Measurements from ENCODE around the gene TMED4. TPM values are rescaled to one million over a fixed set of nuclear protein-coding genes. Genes with fewer than 3 reads are reported as not detected.

The TMED4 gene
- total RNA-seq, 1 donor from 2014 or later = 90.7 TPM

GRCh38 chr7:44576228-44576627, 5.8 kb downstream of the TMED4 start:
- Mint-ChIP-seq H3K27me3 (ENCODE audit: unreplicated experiment) (peaks cover 7% of the 10 kb centered on the region), H3K27ac (ENCODE audit: unreplicated experiment) (no peak overlapping the region), H3K4me3 (ENCODE audit: unreplicated experiment) (no peak overlapping the region), H3K9me3 (ENCODE audit: unreplicated experiment) (peaks cover 11% of the 10 kb centered on the region), H3K36me3 (ENCODE audit: unreplicated experiment) (no peaks in the 10 kb centered on the region), H3K4me1 (ENCODE audit: low read depth, unreplicated experiment) (peaks cover 16% of the 10 kb centered on the region)
- no peak for DNase-seq
- TF ChIP-seq, protein P1, sequence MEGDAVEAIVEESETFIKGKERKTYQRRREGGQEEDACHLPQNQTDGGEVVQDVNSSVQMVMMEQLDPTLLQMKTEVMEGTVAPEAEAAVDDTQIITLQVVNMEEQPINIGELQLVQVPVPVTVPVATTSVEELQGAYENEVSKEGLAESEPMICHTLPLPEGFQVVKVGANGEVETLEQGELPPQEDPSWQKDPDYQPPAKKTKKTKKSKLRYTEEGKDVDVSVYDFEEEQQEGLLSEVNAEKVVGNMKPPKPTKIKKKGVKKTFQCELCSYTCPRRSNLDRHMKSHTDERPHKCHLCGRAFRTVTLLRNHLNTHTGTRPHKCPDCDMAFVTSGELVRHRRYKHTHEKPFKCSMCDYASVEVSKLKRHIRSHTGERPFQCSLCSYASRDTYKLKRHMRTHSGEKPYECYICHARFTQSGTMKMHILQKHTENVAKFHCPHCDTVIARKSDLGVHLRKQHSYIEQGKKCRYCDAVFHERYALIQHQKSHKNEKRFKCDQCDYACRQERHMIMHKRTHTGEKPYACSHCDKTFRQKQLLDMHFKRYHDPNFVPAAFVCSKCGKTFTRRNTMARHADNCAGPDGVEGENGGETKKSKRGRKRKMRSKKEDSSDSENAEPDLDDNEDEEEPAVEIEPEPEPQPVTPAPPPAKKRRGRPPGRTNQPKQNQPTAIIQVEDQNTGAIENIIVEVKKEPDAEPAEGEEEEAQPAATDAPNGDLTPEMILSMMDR (IDR thresholded peaks at IDR 0.05; ENCODE audit: partially characterized antibody, unreplicated experiment) = no peak

DNA sequence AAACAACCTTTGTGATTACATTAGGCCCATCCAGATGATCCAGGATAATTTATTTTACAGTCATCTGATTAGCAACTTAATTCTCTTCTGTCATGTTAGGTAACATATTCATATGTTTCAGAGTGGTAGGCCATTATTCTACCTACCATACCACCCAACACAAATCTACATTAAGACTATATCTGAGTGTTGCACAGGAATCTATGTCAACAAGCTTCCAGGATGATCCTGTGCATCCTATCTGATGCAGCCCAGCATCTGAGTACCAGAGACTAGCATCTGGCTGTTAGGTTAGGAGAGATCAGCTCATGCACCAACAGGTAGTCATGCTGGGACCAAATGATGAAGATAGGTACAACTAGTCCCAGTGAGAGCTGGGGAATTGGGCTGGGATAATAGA, 7.0 kb downstream of the TMED4 start:
- Mint-ChIP-seq H3K27ac (ENCODE audit: unreplicated experiment) (peak overlapping the region; percentile 94), H3K4me1 (ENCODE audit: low read depth, unreplicated experiment) (peaks cover 11% of the 10 kb centered on the region), H3K9me3 (ENCODE audit: unreplicated experiment) (peaks cover 8% of the 10 kb centered on the region), H3K4me3 (ENCODE audit: unreplicated experiment) (peak overlapping the region; percentile 98), H3K27me3 (ENCODE audit: unreplicated experiment) (peaks cover 7% of the 10 kb centered on the region), H3K36me3 (ENCODE audit: unreplicated experiment) (peaks cover under 1% of the 10 kb centered on the region)
- TF ChIP-seq, protein P1 (IDR thresholded peaks at IDR 0.05; ENCODE audit: partially characterized antibody, unreplicated experiment) = no peak
- no peak for DNase-seq

DNA sequence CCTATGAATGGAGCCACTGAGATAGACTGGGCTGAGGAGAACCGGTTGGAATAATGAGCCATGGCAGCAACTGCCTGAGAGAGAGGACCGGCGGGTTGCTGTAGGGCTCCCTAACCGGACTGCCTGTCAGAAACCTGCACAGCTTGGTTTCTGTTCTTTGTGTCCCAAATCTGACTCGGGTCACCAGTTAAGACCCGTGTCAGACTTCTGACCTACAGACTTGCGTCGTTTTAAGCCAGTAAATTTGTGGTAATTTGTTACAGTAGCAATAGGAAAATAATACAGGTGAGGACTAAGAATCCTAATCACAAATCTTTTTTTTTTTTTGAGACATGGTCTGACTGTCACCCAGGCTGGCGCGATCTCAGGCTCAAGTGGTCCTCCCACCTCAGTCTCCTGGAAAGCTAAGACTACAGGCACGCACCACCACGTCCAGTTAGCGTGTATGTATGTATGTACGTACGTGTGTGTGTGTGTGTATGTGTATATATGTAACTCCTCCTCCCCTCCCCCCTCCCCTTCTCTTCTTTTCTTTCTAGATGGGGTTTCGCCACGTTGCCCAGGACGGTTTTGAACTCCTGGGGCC, 7.7 kb downstream of the TMED4 start:
- Mint-ChIP-seq H3K4me3 (ENCODE audit: unreplicated experiment) (peak overlapping the region; percentile 98), H3K27me3 (ENCODE audit: unreplicated experiment) (peaks cover 5% of the 10 kb centered on the region), H3K4me1 (ENCODE audit: low read depth, unreplicated experiment) (peaks cover 8% of the 10 kb centered on the region)

DNA sequence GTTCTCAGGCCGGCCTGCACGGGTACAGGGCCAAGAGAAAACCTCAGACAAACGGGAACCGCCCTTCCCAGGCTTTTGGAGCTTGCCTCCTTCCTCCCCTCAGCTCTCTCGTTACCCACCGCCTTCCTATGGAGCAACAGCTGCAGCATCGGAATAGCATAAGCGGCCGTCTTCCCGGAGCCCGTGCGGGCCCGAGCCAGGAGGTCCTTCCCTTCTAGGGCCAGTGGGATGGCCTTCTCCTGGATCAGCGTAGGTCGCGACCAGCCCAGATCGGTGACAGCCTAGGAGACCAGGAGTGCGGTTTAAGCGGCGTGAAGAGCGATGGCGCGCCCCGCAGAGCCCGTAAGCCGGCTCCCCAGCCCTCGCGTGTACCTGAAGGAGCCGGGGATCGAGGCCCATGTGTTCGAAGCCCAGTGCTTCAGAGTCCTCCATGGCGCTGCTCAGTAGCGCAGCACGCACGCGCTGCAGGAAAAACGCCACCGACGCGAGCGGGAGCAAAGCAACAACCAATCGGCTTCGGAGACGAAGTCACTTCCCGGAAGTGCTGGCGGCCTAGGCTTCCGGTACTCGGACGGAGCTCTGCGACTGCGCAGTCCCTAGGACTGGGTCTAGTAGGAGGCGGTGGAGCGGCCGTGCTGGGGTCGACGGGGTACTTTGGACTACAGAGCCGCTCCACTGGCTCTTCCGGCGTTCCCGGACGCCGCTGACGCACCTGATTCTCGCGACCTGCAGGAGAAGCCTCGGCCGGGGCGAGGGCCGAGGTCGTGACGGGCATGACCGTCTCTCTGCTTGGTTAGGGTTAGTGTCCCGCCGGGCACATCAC, 8.4 kb downstream of the TMED4 start, which contains the start of gene DDX56:
TSS of gene DDX56 (minus strand) at position 445 of the 823 bp plus-strand sequence. CDS start at position 432, 13 bp downstream.
- peak within 1 kb of the TSS; percentile 98 for H3K4me3 Mint-ChIP-seq (ENCODE audit: unreplicated experiment)
- peaks cover 8% of the 10 kb centered on the region for H3K4me1 Mint-ChIP-seq (ENCODE audit: low read depth, unreplicated experiment)
- DNase-seq = peak; percentile 95
- peak within 1 kb of the TSS; percentile 94 for H3K27ac Mint-ChIP-seq (ENCODE audit: unreplicated experiment)
- peaks cover 8% of the 10 kb centered on the region for H3K9me3 Mint-ChIP-seq (ENCODE audit: unreplicated experiment)
- H3K36me3 Mint-ChIP-seq (ENCODE audit: unreplicated experiment) = peaks cover 6% of the 10 kb centered on the region
- peaks cover 5% of the 10 kb centered on the region for H3K27me3 Mint-ChIP-seq (ENCODE audit: unreplicated experiment)
- TF ChIP-seq, protein P1 (IDR thresholded peaks at IDR 0.05; ENCODE audit: partially characterized antibody, unreplicated experiment) = no peak

More for the DNA sequence above, 7.7 kb downstream of the TMED4 start:
- TF ChIP-seq, protein P1 (IDR thresholded peaks at IDR 0.05; ENCODE audit: partially characterized antibody, unreplicated experiment) = no peak
- H3K9me3 Mint-ChIP-seq (ENCODE audit: unreplicated experiment) = peaks cover 8% of the 10 kb centered on the region
- peaks cover 3% of the 10 kb centered on the region for H3K36me3 Mint-ChIP-seq (ENCODE audit: unreplicated experiment)
- DNase-seq = no peak
- H3K27ac Mint-ChIP-seq (ENCODE audit: unreplicated experiment) = peak overlapping the region; percentile 94

GRCh38 chr7:44572771-44573170, 9.3 kb downstream of the TMED4 start:
- H3K27me3 Mint-ChIP-seq (ENCODE audit: unreplicated experiment) = peaks cover 5% of the 10 kb centered on the region
- DNase-seq = no peak
- peaks cover 8% of the 10 kb centered on the region for H3K4me1 Mint-ChIP-seq (ENCODE audit: low read depth, unreplicated experiment)
- TF ChIP-seq, protein P1 (IDR thresholded peaks at IDR 0.05; ENCODE audit: partially characterized antibody, unreplicated experiment) = no peak
- peaks cover 8% of the 10 kb centered on the region for H3K36me3 Mint-ChIP-seq (ENCODE audit: unreplicated experiment)
- H3K9me3 Mint-ChIP-seq (ENCODE audit: unreplicated experiment) = peaks cover 8% of the 10 kb centered on the region
- H3K4me3 Mint-ChIP-seq (ENCODE audit: unreplicated experiment) = peak overlapping the region; percentile 98
- peak overlapping the region; percentile 94 for H3K27ac Mint-ChIP-seq (ENCODE audit: unreplicated experiment)

Data from glutamatergic neuron (in vitro differentiated cells).